H1 (cell line): ENCODE results near the gene CRYBG3. TPM values are rescaled to one million over a fixed set of nuclear protein-coding genes. Genes with fewer than 3 reads are reported as not detected.

Experiments used
- CTCF ChIA-PET: fragments of 300-600 bp; sonication (Branson Sonifier 250); formaldehyde crosslinking; loops from one replicate; lab custom pipeline; 2021; ENCODE audit not compliant: partially characterized antibody; lab: Charles Lee
- POLR2A ChIA-PET: fragments of 300-600 bp; sonication (Branson Sonifier 250); formaldehyde crosslinking; loops from one replicate; lab custom pipeline; 2021; ENCODE audit warnings: inconsistent platforms; ENCODE audit not compliant: partially characterized antibody; lab: Charles Lee
- DNase-seq, 2 experiments: peaks; one replicate each; pipeline versions ENCODE4 v3.0.0 to v3.0.0-alpha.2; 2010 to 2022; ENCODE audit warnings: low spot score in 2 of 2, low read depth in 1 of 2, mixed read lengths in 1 of 2
- FAIRE-seq: peaks from 2 replicates; lab custom pipeline; 2011; peaks lifted over from hg19 to GRCh38; lab: Jason Lieb, UNC
- H2AFZ ChIP-seq: 2 replicates; pipeline ENCODE4 v1.8.1; 2012; ENCODE audit warnings: low read length, inconsistent platforms
- H2AK5ac ChIP-seq: 2 replicates; pipeline ENCODE4 v1.6.1; 2013; ENCODE audit warnings: low read depth, low read length
- H2BK120ac ChIP-seq: replicated peaks from 2 replicates; pipeline ENCODE3; 2013; ENCODE audit warnings: low read depth, low read length, inconsistent platforms
- H2BK12ac ChIP-seq: 2 replicates; pipeline ENCODE4 v1.6.1; 2013; ENCODE audit warnings: low read depth, low read length
- H2BK15ac ChIP-seq: 2 replicates; pipeline ENCODE4 v1.6.1; 2013; ENCODE audit warnings: low read length
- H2BK20ac ChIP-seq: 2 replicates; pipeline ENCODE4 v1.6.1; 2013; ENCODE audit warnings: low read length
- H2BK5ac ChIP-seq: 2 replicates; pipeline ENCODE4 v1.6.1; 2013; ENCODE audit warnings: low read depth, low read length
- H3K14ac ChIP-seq: 2 replicates; pipeline ENCODE4 v1.6.1; 2013; ENCODE audit warnings: inconsistent platforms; ENCODE audit not compliant: insufficient read length
- H3K18ac ChIP-seq: 2 replicates; pipeline ENCODE4 v1.6.1; 2013; ENCODE audit warnings: low read length; ENCODE audit errors: extremely low read depth
- H3K23ac ChIP-seq: 2 replicates; pipeline ENCODE4 v1.6.1; 2013; ENCODE audit warnings: inconsistent platforms; ENCODE audit not compliant: insufficient read length
- H3K23me2 ChIP-seq: 2 replicates; pipeline ENCODE4 v1.6.1; 2013; ENCODE audit warnings: low read depth, low read length
- H3K27ac ChIP-seq: 2 replicates; pipeline ENCODE4 v1.6.1; 2011; ENCODE audit warnings: low read depth, low read length, inconsistent platforms
- H3K27me3 ChIP-seq, 4 experiments: replicated peaks in 1 of 4; 1 replicate in 1 of 4; 2 replicates in 3 of 4; pipeline versions ENCODE4 v1.6.1 to v1.8.1; 2011 to 2013; ENCODE audit warnings: low read length in 3 of 4, mild to moderate bottlenecking in 3 of 4, inconsistent platforms in 2 of 4, mixed read lengths in 2 of 4, moderate library complexity in 1 of 4; ENCODE audit not compliant: control insufficient read depth in 3 of 4, insufficient read depth in 3 of 4; ENCODE audit errors: extremely low read depth in 1 of 4
- H3K36me3 ChIP-seq, 4 experiments: 2 replicates each; pipeline versions ENCODE4 v1.6.1 to v1.8.1; 2011 to 2013; ENCODE audit warnings: mild to moderate bottlenecking in 4 of 4, low read length in 3 of 4, moderate library complexity in 2 of 4, control low read depth in 1 of 4, inconsistent platforms in 1 of 4; ENCODE audit not compliant: insufficient read depth in 4 of 4, control insufficient read depth in 2 of 4
- H3K4ac ChIP-seq: replicated peaks from 2 replicates; pipeline ENCODE3; 2013; ENCODE audit warnings: low read length, low read depth, mixed read lengths, inconsistent platforms; ENCODE audit not compliant: insufficient read length
- H3K4me1 ChIP-seq, 4 experiments: replicated peaks in 1 of 4; 1 replicate in 1 of 4; 2 replicates in 3 of 4; pipeline versions ENCODE4 v1.6.1 to v1.8.1; 2011 to 2013; ENCODE audit warnings: low read length in 3 of 4, inconsistent platforms in 2 of 4, mixed read lengths in 1 of 4; ENCODE audit not compliant: insufficient read depth in 4 of 4, control insufficient read depth in 3 of 4
- H3K4me2 ChIP-seq, 2 experiments: 2 replicates each; pipeline versions ENCODE4 v1.6.1 to v1.8.1; 2011 to 2013; ENCODE audit warnings: low read depth in 2 of 2, low read length in 2 of 2, control low read depth in 1 of 2, inconsistent platforms in 1 of 2, mild to moderate bottlenecking in 1 of 2; ENCODE audit not compliant: insufficient read depth in 1 of 2
- H3K4me3 ChIP-seq, 4 experiments: fragments of 200-600, 300-600 bp in 1 of 4; sonication (generic), shearing (Covaris generic), sonication (Bioruptor Twin) in 1 of 4; 2 replicates each; pipeline versions ENCODE4 v1.5.1 to v1.8.1; 2011 to 2016; ENCODE audit warnings: low read length in 4 of 4, low read depth in 3 of 4, control low read depth in 2 of 4, inconsistent platforms in 2 of 4, mild to moderate bottlenecking in 2 of 4, mixed read lengths in 1 of 4, moderate library complexity in 1 of 4; ENCODE audit not compliant: insufficient read depth in 2 of 4; ENCODE audit errors: extremely low read depth in 1 of 4
- H3K56ac ChIP-seq: replicated peaks from 2 replicates; pipeline ENCODE3; 2013; ENCODE audit warnings: low read depth, mild to moderate bottlenecking, mixed read lengths, low read length, inconsistent platforms; ENCODE audit not compliant: insufficient read length
- H3K79me1 ChIP-seq: 2 replicates; pipeline ENCODE4 v1.6.1; 2013; ENCODE audit warnings: low read depth, low read length, control low read depth
- H3K79me2 ChIP-seq, 2 experiments: 2 replicates each; pipeline versions ENCODE4 v1.6.1 to v1.8.1; 2012 to 2013; ENCODE audit warnings: low read length in 2 of 2, mild to moderate bottlenecking in 2 of 2, inconsistent platforms in 1 of 2; ENCODE audit not compliant: insufficient read depth in 2 of 2, control insufficient read depth in 1 of 2
- H3K9ac ChIP-seq, 4 experiments: replicated peaks in 1 of 4; 1 replicate in 1 of 4; 2 replicates in 3 of 4; pipeline versions ENCODE4 v1.6.1 to v1.8.1; 2011 to 2013; ENCODE audit warnings: low read depth in 3 of 4, low read length in 3 of 4, control low read depth in 2 of 4, mild to moderate bottlenecking in 2 of 4, moderate library complexity in 2 of 4, inconsistent platforms in 1 of 4; ENCODE audit errors: extremely low read depth in 1 of 4
- H3K9me3 ChIP-seq, 2 experiments: 2 replicates each; pipeline versions ENCODE4 v1.6.1 to v1.8.1; 2012 to 2013; ENCODE audit warnings: mild to moderate bottlenecking in 2 of 2, moderate library complexity in 2 of 2, control low read depth in 1 of 2, inconsistent platforms in 1 of 2, low read depth in 1 of 2, low read length in 1 of 2, mixed read lengths in 1 of 2; ENCODE audit not compliant: insufficient read depth in 2 of 2
- H4K20me1 ChIP-seq, 2 experiments: replicated peaks in 1 of 2; 2 replicates each; pipeline versions ENCODE3 to v1.8.1; 2011 to 2013; ENCODE audit warnings: inconsistent platforms in 2 of 2, low read length in 2 of 2, mild to moderate bottlenecking in 1 of 2; ENCODE audit not compliant: insufficient read depth in 2 of 2, control insufficient read depth in 1 of 2
- H4K5ac ChIP-seq: 2 replicates; pipeline ENCODE4 v1.6.1; 2013; ENCODE audit warnings: low read length, low read depth, mixed read lengths, inconsistent platforms; ENCODE audit not compliant: insufficient read length
- H4K8ac ChIP-seq: 2 replicates; pipeline ENCODE4 v1.8.0; 2013; ENCODE audit warnings: mild to moderate bottlenecking, moderate library complexity, low read length, inconsistent platforms; ENCODE audit not compliant: insufficient read depth; ENCODE audit errors: extremely low read depth
- H4K91ac ChIP-seq: replicated peaks from 2 replicates; pipeline ENCODE3; 2013; ENCODE audit warnings: low read length, mixed read lengths, inconsistent platforms; ENCODE audit not compliant: insufficient read length
- RAD21 ChIP-seq, 2 experiments: IDR thresholded peaks in 1 of 2; conservative IDR thresholded peaks in 1 of 2; 2 replicates each; pipeline ENCODE4 v1.6.1; 2011; ENCODE audit warnings: low read depth in 2 of 2, low read length in 2 of 2, improper control_type of control experiment in 1 of 2, inconsistent platforms in 1 of 2, mild to moderate bottlenecking in 1 of 2, moderate library complexity in 1 of 2
- RXRA ChIP-seq: IDR thresholded peaks from 2 replicates; pipeline ENCODE4 v1.6.1; 2011; ENCODE audit warnings: low read depth, mild to moderate bottlenecking, low read length, moderate library complexity; ENCODE audit not compliant: insufficient read depth
- WGBS, 2 experiments: shearing (Covaris generic) in 1 of 2; methylation state at CpG; one replicate each; pipeline versions ENCODE4 v1.1.6 to v1.1.7; 2013 to 2015; ENCODE audit warnings: low lambda C conversion rate in 2 of 2, mixed read lengths in 2 of 2, inconsistent platforms in 1 of 2, low coverage in 1 of 2, missing lambda C conversion rate in 1 of 2; ENCODE audit not compliant: insufficient replicate concordance in 2 of 2, insufficient coverage in 1 of 2, insufficient read length in 1 of 2; ENCODE audit errors: extremely low coverage in 1 of 2, missing lambda C conversion rate in 1 of 2; 5-methylcytosine and 5-hydroxymethylcytosine counted together
- polyA plus RNA-seq, 7 experiments: library from polyadenylated mRNA; depleted of rRNA in 3 of 7; stranded (reverse) in 5 of 7; unstranded in 2 of 7; fragments of >200 nt in 5 of 7; fragments of 200-250 nt in 2 of 7; gene quantifications; 1 replicate in 5 of 7; 2 replicates in 1 of 7; 4 replicates in 1 of 7; pipeline versions ENCODE4 v1.2.1 to v1.2.3, GENCODE V29; 2011 to 2013; ENCODE audit warnings: missing spikeins in 2 of 7, mixed read lengths in 2 of 7
- total RNA-seq: library from RNA; stranded (reverse); fragmentation: NEBNext Ultra II Directional; extraction: Animal tissue kit (Norgen Biotek cat#: 25700); gene quantifications from 2 replicates; pipeline ENCODE4 v1.2.1, GENCODE V29; 2021

CRYBG3 gene
- total and polyA plus RNA-seq, 2 of the 8 experiments (the other 6 are each of a cell fraction or from before 2014, with no cell fraction given), result 2.1 to 8.0 TPM

DNA sequence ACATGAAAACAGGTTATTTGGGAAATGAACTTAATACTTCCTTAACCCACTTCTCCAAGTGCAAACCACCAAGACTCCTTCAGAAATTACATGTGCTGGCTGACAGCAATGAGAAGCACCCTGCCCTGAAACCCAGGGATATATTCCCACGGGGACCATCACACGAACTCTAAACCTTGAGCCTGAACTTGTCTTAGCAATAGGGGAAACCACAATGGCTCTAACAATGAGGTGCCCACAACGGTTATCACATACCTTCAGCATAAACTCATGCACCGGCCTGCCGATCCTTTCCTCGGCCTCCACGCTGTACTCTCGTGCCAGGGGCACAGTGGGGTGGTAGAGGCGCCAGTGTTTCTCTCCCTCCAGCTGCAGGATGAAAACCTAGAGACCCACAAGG is 137.0 kb downstream of the CRYBG3 start:
- Histone ChIP-seq H3K36me3 (peaks cover 0 to 2% (median 0%) of the 10 kb centered on the region in 4 experiments; a peak in 1 of 8 replicates), H3K4me2 (no peak overlapping the region), H3K9ac (no peak overlapping the region), H4K20me1 (no peaks in the 10 kb centered on the region), H3K27me3 (no peaks in the 10 kb centered on the region), H2BK12ac (no peak overlapping the region), H3K79me2 (no peaks in the 10 kb centered on the region), H3K9me3 (no peaks in the 10 kb centered on the region), H3K56ac (no peak overlapping the region), H3K4me1 (no peaks in the 10 kb centered on the region), H2BK15ac (no peak overlapping the region), H2BK120ac (no peak overlapping the region), H3K27ac (no peak overlapping the region), H3K23me2 (no peaks in the 10 kb centered on the region), H2AFZ (no peak overlapping the region), H3K79me1 (no peaks in the 10 kb centered on the region), H3K23ac (no peak overlapping the region), H2BK20ac (no peak overlapping the region), H2AK5ac (no peak overlapping the region), H2BK5ac (no peak overlapping the region), H3K4ac (no peak overlapping the region), H4K5ac (no peak overlapping the region), H3K4me3 (no peak overlapping the region), H3K18ac (no peak overlapping the region), H3K14ac (no peak overlapping the region), H4K91ac (no peak overlapping the region), H4K8ac (no peak overlapping the region)
- TF ChIP-seq RXRA (no peak), RAD21 (IDR thresholded peaks at IDR 0.05 in 1 of 2, conservative IDR thresholded peaks at IDR 0.05 in 1 of 2; ENCODE audit: low read depth in 2 of 2, low read length in 2 of 2) (no peak)
- WGBS, 2 experiments, result 88% methylated on average over 9 of the region's 9 CpGs; no CpG with 5 or more reads in 1 of the 2 experiments
- CTCF ChIA-PET, result interaction anchor here (1.0 to 1.9 kb wide), 2 partner anchors 9 kb away, joined by 3 to 5 read pairs; no protein-coding TSS in a partner anchor
- DNase-seq, result no peak
- no peak for FAIRE-seq
- POLR2A ChIA-PET, result interaction anchor here (0.9 kb wide), 1 partner anchor 9 kb away, joined by 3 read pairs; no protein-coding TSS in a partner anchor
